HepG2 (cell line): ENCODE results near the gene CBLN3. TPM values are rescaled to one million over a fixed set of nuclear protein-coding genes. Genes with fewer than 3 reads are reported as not detected.

Source experiments
- CSRNP2 ChIP-seq: sonication (generic); formaldehyde crosslinking; conservative IDR thresholded peaks from 2 replicates; pipeline ENCODE4 v1.8.0; 2022; ENCODE audit warnings: low read depth, missing genetic modification reagents
- MXD4 ChIP-seq: IDR thresholded peaks from 2 replicates; pipeline ENCODE4 v1.6.1; 2016; ENCODE audit warnings: mild to moderate bottlenecking, missing biosample characterization, missing genetic modification reagents
- SALL2 ChIP-seq: sonication (generic); formaldehyde crosslinking; IDR thresholded peaks from 2 replicates; pipeline ENCODE4 v1.8.1; 2023; ENCODE audit warnings: mild to moderate bottlenecking, missing genetic modification reagents, inconsistent platforms
- STAG1 ChIP-seq: sonication (generic); formaldehyde crosslinking; IDR thresholded peaks from 2 replicates; pipeline ENCODE4 v1.4.0; 2020; ENCODE audit warnings: missing genetic modification reagents
- ZNF407 ChIP-seq: sonication (generic); formaldehyde crosslinking; IDR thresholded peaks from one replicate; pipeline ENCODE4 v1.5.1; 2020; ENCODE audit warnings: mild to moderate bottlenecking, missing genetic modification reagents; ENCODE audit errors: not compliant biosample characterization
- ZNF83 ChIP-seq: sonication (generic); formaldehyde crosslinking; IDR thresholded peaks from 2 replicates; pipeline ENCODE4 v1.4.0; 2020; ENCODE audit warnings: missing genetic modification reagents, mild to moderate bottlenecking, borderline replicate concordance
- polyA plus RNA-seq, 8 experiments: library from polyadenylated mRNA; depleted of rRNA in 3 of 8; stranded (reverse) in 7 of 8; unstranded in 1 of 8; fragments of >200 nt; fragmentation: Illumina TruSeq in 4 of 8; extraction: Trizol in 4 of 8; gene quantifications; 2 replicates each; pipeline versions ENCODE4 v1.2.1 to v1.2.3, GENCODE V29; 2011 to 2016; ENCODE audit warnings: low read depth in 4 of 8, missing spikeins in 1 of 8, mixed read lengths in 1 of 8; ENCODE audit not compliant: insufficient read depth in 1 of 8
- total RNA-seq, 5 experiments: library from RNA; depleted of rRNA; stranded (reverse); fragments of >200 nt; fragmentation: Illumina TruSeq; extraction: Trizol; gene quantifications; 2 replicates each; pipeline ENCODE4 v1.2.3, GENCODE V29; 2016; ENCODE audit warnings: low read depth in 1 of 5
- TF ChIP-seq, protein P1 (sequence below), 2 experiments: fragments of 450-650 bp in 1 of 2; sonication (generic) in 1 of 2; formaldehyde crosslinking in 1 of 2; IDR thresholded peaks; 2 replicates each; pipeline versions ENCODE4 v1.6.1 to v1.8.0; 2016 to 2022; ENCODE audit warnings: antibody characterized with exemption in 1 of 2, mild to moderate bottlenecking in 1 of 2, missing genetic modification reagents in 1 of 2

The CBLN3 gene
- total and polyA plus RNA-seq, 2 of the 13 experiments (the other 11 are each of a cell fraction or from before 2014, with no cell fraction given), result 0.66 to 0.98 TPM

DNA sequence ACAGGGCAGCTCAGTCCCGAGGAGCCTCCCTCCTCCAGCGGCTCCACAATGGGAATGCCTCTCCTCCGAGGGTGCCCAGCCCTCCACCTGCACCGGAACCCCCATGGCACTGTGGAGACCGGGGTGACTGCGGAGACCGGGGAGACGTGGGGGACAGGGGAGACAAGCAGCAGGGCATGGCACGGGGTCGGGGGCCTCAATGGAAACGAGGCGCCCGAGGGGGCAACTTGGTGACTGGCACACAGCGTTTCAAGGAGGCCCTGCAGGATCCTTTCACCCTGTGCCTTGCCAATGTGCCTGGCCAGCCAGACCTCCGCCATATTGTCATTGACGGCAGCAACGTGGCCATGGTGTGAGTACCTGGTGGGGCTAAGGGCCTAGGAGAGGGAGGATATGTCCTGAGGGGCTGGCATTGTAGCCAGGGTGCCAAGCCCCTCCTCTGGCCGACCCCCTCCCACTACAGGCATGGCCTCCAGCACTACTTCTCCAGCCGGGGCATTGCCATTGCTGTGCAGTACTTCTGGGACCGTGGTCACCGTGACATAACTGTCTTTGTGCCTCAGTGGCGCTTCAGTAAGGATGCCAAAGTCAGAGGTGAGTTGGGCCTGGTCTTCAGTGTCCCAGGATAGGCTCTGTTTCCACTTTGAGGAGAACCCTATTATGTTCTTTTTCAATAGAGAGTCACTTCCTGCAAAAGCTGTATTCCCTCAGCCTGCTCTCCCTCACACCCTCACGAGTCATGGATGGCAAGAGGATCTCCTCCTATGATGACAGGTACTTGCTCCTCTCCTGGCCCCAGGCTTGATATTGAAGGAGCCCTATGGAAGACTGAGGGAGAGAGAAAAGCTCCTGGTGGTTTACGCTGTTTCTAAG, 3.0 kb upstream of the CBLN3 start (continued):
- TF ChIP-seq ZNF407, result no peak
- no peak for TF ChIP-seq STAG1 (CRISPR knock-in tag)
- TF ChIP-seq, protein P1, sequence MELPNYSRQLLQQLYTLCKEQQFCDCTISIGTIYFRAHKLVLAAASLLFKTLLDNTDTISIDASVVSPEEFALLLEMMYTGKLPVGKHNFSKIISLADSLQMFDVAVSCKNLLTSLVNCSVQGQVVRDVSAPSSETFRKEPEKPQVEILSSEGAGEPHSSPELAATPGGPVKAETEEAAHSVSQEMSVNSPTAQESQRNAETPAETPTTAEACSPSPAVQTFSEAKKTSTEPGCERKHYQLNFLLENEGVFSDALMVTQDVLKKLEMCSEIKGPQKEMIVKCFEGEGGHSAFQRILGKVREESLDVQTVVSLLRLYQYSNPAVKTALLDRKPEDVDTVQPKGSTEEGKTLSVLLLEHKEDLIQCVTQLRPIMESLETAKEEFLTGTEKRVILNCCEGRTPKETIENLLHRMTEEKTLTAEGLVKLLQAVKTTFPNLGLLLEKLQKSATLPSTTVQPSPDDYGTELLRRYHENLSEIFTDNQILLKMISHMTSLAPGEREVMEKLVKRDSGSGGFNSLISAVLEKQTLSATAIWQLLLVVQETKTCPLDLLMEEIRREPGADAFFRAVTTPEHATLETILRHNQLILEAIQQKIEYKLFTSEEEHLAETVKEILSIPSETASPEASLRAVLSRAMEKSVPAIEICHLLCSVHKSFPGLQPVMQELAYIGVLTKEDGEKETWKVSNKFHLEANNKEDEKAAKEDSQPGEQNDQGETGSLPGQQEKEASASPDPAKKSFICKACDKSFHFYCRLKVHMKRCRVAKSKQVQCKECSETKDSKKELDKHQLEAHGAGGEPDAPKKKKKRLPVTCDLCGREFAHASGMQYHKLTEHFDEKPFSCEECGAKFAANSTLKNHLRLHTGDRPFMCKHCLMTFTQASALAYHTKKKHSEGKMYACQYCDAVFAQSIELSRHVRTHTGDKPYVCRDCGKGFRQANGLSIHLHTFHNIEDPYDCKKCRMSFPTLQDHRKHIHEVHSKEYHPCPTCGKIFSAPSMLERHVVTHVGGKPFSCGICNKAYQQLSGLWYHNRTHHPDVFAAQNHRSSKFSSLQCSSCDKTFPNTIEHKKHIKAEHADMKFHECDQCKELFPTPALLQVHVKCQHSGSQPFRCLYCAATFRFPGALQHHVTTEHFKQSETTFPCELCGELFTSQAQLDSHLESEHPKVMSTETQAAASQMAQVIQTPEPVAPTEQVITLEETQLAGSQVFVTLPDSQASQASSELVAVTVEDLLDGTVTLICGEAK (IDR thresholded peaks at IDR 0.05), result no peak
- TF ChIP-seq, protein P1 (CRISPR knock-in tag; IDR thresholded peaks at IDR 0.05), result no peak
- TF ChIP-seq SALL2 (CRISPR knock-in tag), result no peak
- TF ChIP-seq MXD4 (CRISPR knock-in tag), result 0 out of 2 replicates have a peak, but pooled peaks have one; percentile 54
- peak; percentile 57; the same call in 1 of the 2 replicates for TF ChIP-seq ZNF83
- 0 out of 2 replicates have a peak, but pooled peaks have one; percentile 16 for TF ChIP-seq CSRNP2 (CRISPR knock-in tag)
